T-helper 22 cell (primary cell): ENCODE data around the gene ALDH7A1.
"Not testable (repeated sequence)": the region's sequence is repeated elsewhere in the genome, so short reads cannot be mapped to it uniquely, and the experiment has no call there.

Experiments
- DNase-seq: peaks from one replicate; pipeline ENCODE4 v3.0.0-alpha.2; 2020; ENCODE audit warnings: low read depth

The ALDH7A1 gene

GRCh38 chr5:126594748-126595485, at the start of gene ALDH7A1:
Gene ALDH7A1, minus strand, starts transcription at chr5:126595219. Its CDS starts 21 bp downstream, at chr5:126595198.
- no peak for DNase-seq

- DNase-seq: no peak
These were observed 46.4 kb upstream of the ALDH7A1 start for GRCh38 chr5:126641387-126641786.

- DNase-seq: no peak
These were observed 45.8 kb upstream of the ALDH7A1 start for GRCh38 chr5:126640866-126641265.

GRCh38 chr5:126636956-126637355, 41.9 kb upstream of the ALDH7A1 start:
- no peak for DNase-seq

GRCh38 chr5:126635585-126635984, 40.6 kb upstream of the ALDH7A1 start:
- no peak for DNase-seq

GRCh38 chr5:126633552-126633951, 38.5 kb upstream of the ALDH7A1 start:
- no peak for DNase-seq

GRCh38 chr5:126631920-126632319, 36.9 kb upstream of the ALDH7A1 start:
- no peak for DNase-seq

GRCh38 chr5:126628102-126628501, 33.1 kb upstream of the ALDH7A1 start:
- DNase-seq: no peak

GRCh38 chr5:126624534-126624933, 29.5 kb upstream of the ALDH7A1 start:
- DNase-seq: no peak

- no peak for DNase-seq
These were observed 24.8 kb upstream of the ALDH7A1 start for GRCh38 chr5:126619781-126620180.

GRCh38 chr5:126617603-126618002, 22.6 kb upstream of the ALDH7A1 start:
- not testable (repeated sequence) for DNase-seq

- no peak for DNase-seq
These were observed 20.3 kb upstream of the ALDH7A1 start for GRCh38 chr5:126615286-126615685.

GRCh38 chr5:126613941-126614592, 19.0 kb upstream of the ALDH7A1 start:
- DNase-seq: no peak

- DNase-seq: no peak
These were observed 15.6 kb upstream of the ALDH7A1 start for GRCh38 chr5:126610616-126611015.

GRCh38 chr5:126610160-126610559, 15.1 kb upstream of the ALDH7A1 start:
- no peak for DNase-seq

- no peak for DNase-seq
These were observed 10.5 kb upstream of the ALDH7A1 start for GRCh38 chr5:126605525-126605924.

- DNase-seq: no peak
These were observed 8.5 kb upstream of the ALDH7A1 start for GRCh38 chr5:126603402-126603991.

GRCh38 chr5:126600631-126601511, 5.9 kb upstream of the ALDH7A1 start, which contains the start of gene PHAX:
Gene PHAX, plus strand, starts transcription at chr5:126600947. Its CDS starts 16 bp downstream, at chr5:126600963.
- DNase-seq: peak; percentile 39

- DNase-seq: not testable (repeated sequence)
These were observed 5.1 kb upstream of the ALDH7A1 start for GRCh38 chr5:126599971-126600630.

- no peak for DNase-seq
These were observed 4.5 kb upstream of the ALDH7A1 start for GRCh38 chr5:126599499-126599898.

- DNase-seq: no peak
These were observed 2.1 kb upstream of the ALDH7A1 start for GRCh38 chr5:126597156-126597555.
